Measurements from ENCODE around the gene ETS1. TPM values are rescaled to one million over a fixed set of nuclear protein-coding genes. Genes with fewer than 3 reads are reported as not detected.

ETS1 gene
- total RNA-seq, 4 donors from 2014 or later = 21.9 to 78.4 (median 31.3) TPM

DNA sequence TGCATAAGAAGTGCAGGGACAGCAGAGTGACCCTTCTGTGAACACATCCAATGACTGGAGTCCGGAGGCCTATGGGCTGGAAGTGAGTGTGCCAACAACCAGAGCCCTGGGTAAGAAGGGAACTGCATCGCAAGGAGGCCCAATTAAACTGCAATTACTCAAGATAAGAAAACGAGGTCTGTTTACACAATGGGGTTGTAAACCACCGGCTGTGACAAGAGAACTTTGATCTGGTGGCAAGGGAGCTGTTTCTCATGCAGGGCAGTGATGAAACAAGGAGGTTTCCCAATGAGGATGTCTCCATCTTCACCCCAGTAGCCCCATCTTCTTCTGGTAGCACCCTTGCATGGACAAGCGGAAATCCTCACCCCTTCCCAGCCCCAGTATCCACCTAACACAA lies 21.5 kb downstream of the ETS1 start:
- Histone ChIP-seq H3K27ac (no peak overlapping the region), H3K27me3 (no peaks in the 10 kb centered on the region), H3K36me3 (no peaks in the 10 kb centered on the region), H3K4me3 (no peak overlapping the region), H3K4me1 (no peaks in the 10 kb centered on the region), H3K9me3 (no peaks in the 10 kb centered on the region)
- TF ChIP-seq, protein P1, sequence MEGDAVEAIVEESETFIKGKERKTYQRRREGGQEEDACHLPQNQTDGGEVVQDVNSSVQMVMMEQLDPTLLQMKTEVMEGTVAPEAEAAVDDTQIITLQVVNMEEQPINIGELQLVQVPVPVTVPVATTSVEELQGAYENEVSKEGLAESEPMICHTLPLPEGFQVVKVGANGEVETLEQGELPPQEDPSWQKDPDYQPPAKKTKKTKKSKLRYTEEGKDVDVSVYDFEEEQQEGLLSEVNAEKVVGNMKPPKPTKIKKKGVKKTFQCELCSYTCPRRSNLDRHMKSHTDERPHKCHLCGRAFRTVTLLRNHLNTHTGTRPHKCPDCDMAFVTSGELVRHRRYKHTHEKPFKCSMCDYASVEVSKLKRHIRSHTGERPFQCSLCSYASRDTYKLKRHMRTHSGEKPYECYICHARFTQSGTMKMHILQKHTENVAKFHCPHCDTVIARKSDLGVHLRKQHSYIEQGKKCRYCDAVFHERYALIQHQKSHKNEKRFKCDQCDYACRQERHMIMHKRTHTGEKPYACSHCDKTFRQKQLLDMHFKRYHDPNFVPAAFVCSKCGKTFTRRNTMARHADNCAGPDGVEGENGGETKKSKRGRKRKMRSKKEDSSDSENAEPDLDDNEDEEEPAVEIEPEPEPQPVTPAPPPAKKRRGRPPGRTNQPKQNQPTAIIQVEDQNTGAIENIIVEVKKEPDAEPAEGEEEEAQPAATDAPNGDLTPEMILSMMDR (IDR thresholded peaks at IDR 0.05) = peak in 3 of 6 experiments; percentile 39 to 42 (median 40)
- no peak for TF ChIP-seq POLR2A (IDR thresholded peaks at IDR 0.05)
- DNase-seq = peak in 1 of 3 donors; percentile 71

- no peak for TF ChIP-seq POLR2A (IDR thresholded peaks at IDR 0.05)
- TF ChIP-seq, protein P1 (IDR thresholded peaks at IDR 0.05) = no peak
- no peaks in the 10 kb centered on the region for H3K9me3 ChIP-seq
- no peaks in the 10 kb centered on the region for H3K4me1 ChIP-seq
- H3K4me3 ChIP-seq = no peak overlapping the region
- H3K27ac ChIP-seq = peak overlapping the region in 1 of 4 donors; percentile 42
- H3K36me3 ChIP-seq = no peaks in the 10 kb centered on the region
- DNase-seq = no peak
- H3K27me3 ChIP-seq = no peaks in the 10 kb centered on the region
Observed at GRCh38 chr11:128564642-128565245, 22.6 kb downstream of the ETS1 start.

DNA sequence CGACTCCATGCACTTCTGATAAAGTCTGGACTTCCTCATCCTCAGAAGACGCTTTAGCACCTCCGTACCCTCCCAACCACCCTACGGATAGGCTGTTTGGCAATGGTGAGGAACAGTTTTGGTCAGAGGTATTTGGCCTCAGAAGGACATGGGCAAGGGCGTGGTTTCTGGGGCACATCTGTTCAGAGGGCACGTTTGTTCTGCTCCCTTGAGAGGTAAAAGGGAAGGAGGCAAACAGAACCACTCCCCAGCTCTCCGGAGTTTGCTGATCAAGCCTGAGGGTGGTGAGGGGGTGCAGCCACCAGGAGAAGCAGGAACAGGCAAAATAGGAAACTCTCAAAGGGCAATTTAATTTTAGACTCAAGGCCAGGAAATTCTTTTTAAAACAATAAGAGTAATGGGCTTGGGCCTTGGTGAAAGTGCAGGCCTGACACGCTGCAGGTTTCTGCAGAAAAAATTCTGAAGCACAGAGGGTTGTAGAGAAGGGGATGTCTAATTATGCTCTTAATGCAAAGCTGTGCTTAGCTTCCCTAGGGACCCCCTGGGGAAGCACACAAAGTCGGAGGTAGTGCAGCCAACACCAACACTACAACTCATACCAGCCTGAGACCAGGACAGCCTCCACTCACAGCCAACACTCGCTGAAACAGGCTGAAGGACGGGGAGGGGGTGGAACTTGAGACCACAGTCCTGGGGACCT lies 23.3 kb downstream of the ETS1 start:
- TF ChIP-seq, protein P1 (IDR thresholded peaks at IDR 0.05) = no peak
- no peak for TF ChIP-seq POLR2A (IDR thresholded peaks at IDR 0.05)
- peak in 2 of 3 donors; percentile 27 to 54 for DNase-seq
- Histone ChIP-seq H3K36me3 (no peaks in the 10 kb centered on the region), H3K27me3 (no peaks in the 10 kb centered on the region), H3K4me1 (no peaks in the 10 kb centered on the region), H3K9me3 (no peaks in the 10 kb centered on the region), H3K4me3 (no peak overlapping the region), H3K27ac (peak overlapping the region in 1 of 4 donors; percentile 42)

- no peak overlapping the region for H3K4me3 ChIP-seq
- no peaks in the 10 kb centered on the region for H3K4me1 ChIP-seq
- H3K27ac ChIP-seq = no peak overlapping the region
- TF ChIP-seq POLR2A (IDR thresholded peaks at IDR 0.05) = no peak
- TF ChIP-seq, protein P1 (IDR thresholded peaks at IDR 0.05) = no peak
- H3K27me3 ChIP-seq = no peaks in the 10 kb centered on the region
- no peaks in the 10 kb centered on the region for H3K36me3 ChIP-seq
- DNase-seq = no peak
- H3K9me3 ChIP-seq = no peaks in the 10 kb centered on the region
Observed at GRCh38 chr11:128563308-128563707, 24.1 kb downstream of the ETS1 start.

- no peak for DNase-seq
- TF ChIP-seq, protein P1 (IDR thresholded peaks at IDR 0.05) = no peak
- no peak for TF ChIP-seq POLR2A (IDR thresholded peaks at IDR 0.05)
- Histone ChIP-seq H3K4me3 (no peak overlapping the region), H3K4me1 (no peaks in the 10 kb centered on the region), H3K36me3 (no peaks in the 10 kb centered on the region), H3K9me3 (no peaks in the 10 kb centered on the region), H3K27me3 (no peaks in the 10 kb centered on the region), H3K27ac (no peak overlapping the region)
Observed at GRCh38 chr11:128559496-128560103, 27.8 kb downstream of the ETS1 start.

All from Peyer's patch (tissue), 4 donors.